Neural progenitor cell (in vitro differentiated cells): ENCODE data around the gene KDM5B. TPM values are rescaled to one million over a fixed set of nuclear protein-coding genes. Genes with fewer than 3 reads are reported as not detected.
A peak's percentile ranks its signal among the peaks of the same experiment; 100 is the strongest.

Experiments used
- DNase-seq: peaks from one replicate; pipeline ENCODE4 v3.0.0-alpha.2; 2016; ENCODE audit warnings: low spot score
- H2AFZ ChIP-seq: fragments of 200-600 bp; sonication (generic); replicated peaks from 2 replicates; pipeline ENCODE4 v1.6.1; 2016; ENCODE audit warnings: antibody characterized with exemption
- H3F3A ChIP-seq: fragments of 200-600 bp; sonication (generic); 2 replicates; pipeline ENCODE4 v1.6.1; 2016; ENCODE audit warnings: antibody characterized with exemption, low read depth
- H3K27ac ChIP-seq: fragments of 200-600 bp; sonication (generic); 2 replicates; pipeline ENCODE4 v1.5.1; 2016; ENCODE audit warnings: mild to moderate bottlenecking
- H3K27me3 ChIP-seq: fragments of 200-600 bp; sonication (generic); 2 replicates; pipeline ENCODE4 v1.6.1; 2016; ENCODE audit warnings: mild to moderate bottlenecking, moderate library complexity
- H3K36me3 ChIP-seq: fragments of 200-600 bp; sonication (generic); 2 replicates; pipeline ENCODE4 v1.5.1; 2016
- H3K4me1 ChIP-seq: fragments of 200-600 bp; sonication (generic); 2 replicates; pipeline ENCODE4 v1.6.1; 2016; ENCODE audit warnings: mixed run types
- H3K4me2 ChIP-seq: fragments of 200-600 bp; sonication (generic); 2 replicates; pipeline ENCODE4 v1.6.1; 2016
- H3K4me3 ChIP-seq: fragments of 200-600 bp; sonication (generic); 2 replicates; pipeline ENCODE4 v1.5.1; 2016
- H3K79me2 ChIP-seq: fragments of 200-600 bp; sonication (generic); 2 replicates; pipeline ENCODE4 v1.6.1; 2016; ENCODE audit warnings: low read depth
- H3K9ac ChIP-seq: fragments of 200-600 bp; sonication (generic); 2 replicates; pipeline ENCODE4 v1.6.1; 2016
- H3K9me3 ChIP-seq: fragments of 200-600 bp; sonication (generic); 2 replicates; pipeline ENCODE4 v1.5.1; 2016; ENCODE audit warnings: low read depth
- H4K20me1 ChIP-seq: fragments of 200-600 bp; sonication (generic); 2 replicates; pipeline ENCODE4 v1.6.1; 2016; ENCODE audit warnings: low read depth
- H3K27ac Mint-ChIP-seq: 3 replicates; pipeline ENCODE4 v1.8.0; 2021; ENCODE audit warnings: mixed read lengths
- H3K27me3 Mint-ChIP-seq: 2 replicates; pipeline ENCODE4 v1.8.0; 2022; ENCODE audit warnings: low read depth, mild to moderate bottlenecking, inconsistent platforms, moderate library complexity, mixed read lengths; ENCODE audit not compliant: insufficient read depth
- H3K36me3 Mint-ChIP-seq: 3 replicates; pipeline ENCODE4 v1.8.0; 2021; ENCODE audit warnings: mixed read lengths
- H3K4me1 Mint-ChIP-seq: 3 replicates; pipeline ENCODE4 v1.8.0; 2021; ENCODE audit warnings: mixed read lengths
- H3K4me3 Mint-ChIP-seq: 3 replicates; pipeline ENCODE4 v1.8.0; 2021; ENCODE audit warnings: mild to moderate bottlenecking, moderate library complexity, mixed read lengths
- H3K9me3 Mint-ChIP-seq: 3 replicates; pipeline ENCODE4 v1.8.0; 2020; ENCODE audit warnings: mixed read lengths
- CTCF ChIP-seq: fragments of 200-600 bp; sonication (generic); IDR thresholded peaks from 2 replicates; pipeline ENCODE4 v1.5.1; 2017; ENCODE audit warnings: antibody characterized with exemption, mild to moderate bottlenecking
- EZH2 ChIP-seq: fragments of 200-600 bp; sonication (generic); IDR thresholded peaks from 2 replicates; pipeline ENCODE4 v1.6.1; 2017; ENCODE audit warnings: antibody characterized with exemption, mild to moderate bottlenecking, moderate library complexity
- EZH2phosphoT487 ChIP-seq: fragments of 200-600 bp; sonication (generic); IDR thresholded peaks from 2 replicates; pipeline ENCODE4 v1.6.1; 2017; ENCODE audit warnings: antibody characterized with exemption
- total RNA-seq: library from RNA; depleted of rRNA; stranded (reverse); fragments of >200 nt; gene quantifications from 2 replicates; pipeline ENCODE4 v1.2.3, GENCODE V29; 2015; ENCODE audit warnings: low replicate concordance

KDM5B gene
- total RNA-seq, 1 donor from 2014 or later = 283 TPM

GRCh38 chr1:202733251-202733650, 75.0 kb downstream of the KDM5B start:
- Mint-ChIP-seq H3K36me3 (peaks cover 52% of the 10 kb centered on the region), H3K27me3 (no peaks in the 10 kb centered on the region), H3K9me3 (no peaks in the 10 kb centered on the region), H3K27ac (no peak overlapping the region), H3K4me3 (no peak overlapping the region), H3K4me1 (no peaks in the 10 kb centered on the region)
- Histone ChIP-seq H3K27ac (no peak overlapping the region), H3K27me3 (no peaks in the 10 kb centered on the region), H2AFZ (no peak overlapping the region), H3K36me3 (peaks cover 77% of the 10 kb centered on the region), H3F3A (peaks cover 74% of the 10 kb centered on the region), H3K4me1 (no peaks in the 10 kb centered on the region), H4K20me1 (peaks cover 79% of the 10 kb centered on the region), H3K4me3 (no peak overlapping the region), H3K9ac (no peak overlapping the region), H3K4me2 (no peak overlapping the region), H3K79me2 (peaks cover 24% of the 10 kb centered on the region), H3K9me3 (no peaks in the 10 kb centered on the region)
- DNase-seq = no peak
- TF ChIP-seq EZH2phosphoT487 = no peak
- no peak for TF ChIP-seq EZH2
- no peak for TF ChIP-seq CTCF

- H3F3A ChIP-seq = peaks cover 83% of the 10 kb centered on the region
- TF ChIP-seq EZH2phosphoT487 (no peak), EZH2 (no peak), CTCF (no peak)
- H3K36me3 Mint-ChIP-seq = peaks cover 52% of the 10 kb centered on the region
- no peaks in the 10 kb centered on the region for H3K4me1 ChIP-seq
- H3K79me2 ChIP-seq = peaks cover 8% of the 10 kb centered on the region
- no peaks in the 10 kb centered on the region for H3K9me3 Mint-ChIP-seq
- H2AFZ ChIP-seq = no peak overlapping the region
- H3K27me3 Mint-ChIP-seq = no peaks in the 10 kb centered on the region
- no peaks in the 10 kb centered on the region for H3K27me3 ChIP-seq
- H3K4me1 Mint-ChIP-seq = no peaks in the 10 kb centered on the region
- H4K20me1 ChIP-seq = peaks cover 88% of the 10 kb centered on the region
- no peak overlapping the region for H3K4me3 Mint-ChIP-seq
- no peak overlapping the region for H3K27ac ChIP-seq
- H3K4me2 ChIP-seq = no peak overlapping the region
- no peak overlapping the region for H3K9ac ChIP-seq
- peaks cover 71% of the 10 kb centered on the region for H3K36me3 ChIP-seq
- no peak for DNase-seq
- no peak overlapping the region for H3K27ac Mint-ChIP-seq
- no peak overlapping the region for H3K4me3 ChIP-seq
- no peaks in the 10 kb centered on the region for H3K9me3 ChIP-seq
Observed at GRCh38 chr1:202728951-202729350, 79.3 kb downstream of the KDM5B start.

- H3K36me3 ChIP-seq = peaks cover 48% of the 10 kb centered on the region
- DNase-seq = no peak
- no peak overlapping the region for H3K9ac ChIP-seq
- H3K4me2 ChIP-seq = no peak overlapping the region
- H3K79me2 ChIP-seq = no peaks in the 10 kb centered on the region
- Mint-ChIP-seq H3K4me3 (no peak overlapping the region), H3K27me3 (peaks cover 2% of the 10 kb centered on the region), H3K27ac (no peak overlapping the region), H3K4me1 (no peaks in the 10 kb centered on the region), H3K36me3 (peaks cover 38% of the 10 kb centered on the region), H3K9me3 (no peaks in the 10 kb centered on the region)
- peaks cover 57% of the 10 kb centered on the region for H4K20me1 ChIP-seq
- H3K27me3 ChIP-seq = no peaks in the 10 kb centered on the region
- H3F3A ChIP-seq = peaks cover 87% of the 10 kb centered on the region
- H3K4me3 ChIP-seq = no peak overlapping the region
- H3K9me3 ChIP-seq = no peaks in the 10 kb centered on the region
- peak overlapping the region; percentile 63 for H3K27ac ChIP-seq
- H2AFZ ChIP-seq = no peak overlapping the region
- TF ChIP-seq EZH2phosphoT487 = no peak
- no peak for TF ChIP-seq EZH2
- no peak for TF ChIP-seq CTCF
- no peaks in the 10 kb centered on the region for H3K4me1 ChIP-seq
Observed at GRCh38 chr1:202725526-202725925, 82.7 kb downstream of the KDM5B start.
